ENCODE results near the gene GJB6. TPM values are rescaled to one million over a fixed set of nuclear protein-coding genes. Genes with fewer than 3 reads are reported as not detected.

GJB6 gene
- total RNA-seq, 1 experiment from 2014 or later: not detected

DNA sequence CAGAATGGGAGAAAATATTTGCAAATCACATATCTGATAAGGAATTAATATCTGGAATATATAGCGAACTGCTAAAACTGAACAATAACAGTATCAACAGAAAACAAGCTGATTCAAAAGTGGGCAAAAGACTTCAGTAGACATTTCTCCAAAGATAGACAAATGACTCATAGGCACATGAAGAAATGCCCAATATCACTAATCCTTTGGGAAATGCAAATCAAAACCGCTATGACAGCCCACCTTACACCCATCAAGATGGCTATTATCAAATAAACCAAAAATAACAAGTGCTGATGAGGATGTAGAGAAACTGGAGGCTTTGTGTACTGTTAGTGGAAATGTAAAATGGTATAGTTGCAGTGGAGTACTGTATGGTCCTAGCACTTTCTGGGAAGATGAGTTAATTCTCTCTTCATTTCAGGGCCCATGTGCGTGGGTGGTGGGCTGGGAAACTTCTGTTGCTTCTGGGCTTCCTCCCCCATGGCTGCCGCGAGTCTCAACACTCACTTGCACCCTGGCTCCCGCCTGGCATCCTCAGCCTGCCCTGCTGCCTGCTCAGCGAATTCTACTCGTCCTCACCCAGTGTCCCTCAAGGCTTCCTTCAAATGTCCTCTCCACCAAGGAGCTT is 58.9 kb downstream of the GJB6 start:
- no peak overlapping the region for H2AFZ ChIP-seq
- no peak for DNase-seq
- no peaks in the 10 kb centered on the region for H3K27me3 ChIP-seq (ENCODE audit: insufficient read depth, low read depth)
- H3K36me3 ChIP-seq (ENCODE audit: low read depth): no peaks in the 10 kb centered on the region
- no peak overlapping the region for H3K4me3 ChIP-seq
- no peaks in the 10 kb centered on the region for H3K9me2 ChIP-seq (ENCODE audit: insufficient read depth)
- H3K9me3 ChIP-seq (ENCODE audit: insufficient read depth, low read depth): no peaks in the 10 kb centered on the region
- TF ChIP-seq, protein P1, sequence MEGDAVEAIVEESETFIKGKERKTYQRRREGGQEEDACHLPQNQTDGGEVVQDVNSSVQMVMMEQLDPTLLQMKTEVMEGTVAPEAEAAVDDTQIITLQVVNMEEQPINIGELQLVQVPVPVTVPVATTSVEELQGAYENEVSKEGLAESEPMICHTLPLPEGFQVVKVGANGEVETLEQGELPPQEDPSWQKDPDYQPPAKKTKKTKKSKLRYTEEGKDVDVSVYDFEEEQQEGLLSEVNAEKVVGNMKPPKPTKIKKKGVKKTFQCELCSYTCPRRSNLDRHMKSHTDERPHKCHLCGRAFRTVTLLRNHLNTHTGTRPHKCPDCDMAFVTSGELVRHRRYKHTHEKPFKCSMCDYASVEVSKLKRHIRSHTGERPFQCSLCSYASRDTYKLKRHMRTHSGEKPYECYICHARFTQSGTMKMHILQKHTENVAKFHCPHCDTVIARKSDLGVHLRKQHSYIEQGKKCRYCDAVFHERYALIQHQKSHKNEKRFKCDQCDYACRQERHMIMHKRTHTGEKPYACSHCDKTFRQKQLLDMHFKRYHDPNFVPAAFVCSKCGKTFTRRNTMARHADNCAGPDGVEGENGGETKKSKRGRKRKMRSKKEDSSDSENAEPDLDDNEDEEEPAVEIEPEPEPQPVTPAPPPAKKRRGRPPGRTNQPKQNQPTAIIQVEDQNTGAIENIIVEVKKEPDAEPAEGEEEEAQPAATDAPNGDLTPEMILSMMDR (conservative IDR thresholded peaks at IDR 0.05): no peak
- TF ChIP-seq EZH2 (IDR thresholded peaks at IDR 0.05; ENCODE audit: low read depth): no peak
- no peak overlapping the region for H3K4me2 ChIP-seq
- no peak overlapping the region for H3K27ac ChIP-seq
- intact Hi-C loops (cut with micrococcal nuclease; ENCODE audit: unreplicated experiment): no loop called here
- no TSS peak for BruUV-seq (replicated peaks)
- POLR2A ChIA-PET (ENCODE audit: unreplicated experiment): no interaction called here
- CTCF ChIA-PET: no interaction called here
- H3F3A ChIP-seq (ENCODE audit: insufficient read depth, low read depth): peaks cover 17% of the 10 kb centered on the region; the same call in 1 of the 2 replicates
- H3K79me2 ChIP-seq (ENCODE audit: low read depth): no peaks in the 10 kb centered on the region
- H4K20me1 ChIP-seq (ENCODE audit: insufficient read depth): no peaks in the 10 kb centered on the region
- H3K4me1 ChIP-seq (replicated peaks; ENCODE audit: insufficient read depth): peaks cover 20% of the 10 kb centered on the region

Other genes starting within 250 kb of the GJB6 start
- 0.15 TPM in 1 of 2 replicates, not detected in the other for gene GJA3, start 71.3 kb downstream of the GJB6 start, total RNA-seq (2021)
- 4.2 and 5.5 TPM in 2 replicates for gene GJB2, start 39.4 kb downstream of the GJB6 start, total RNA-seq (2021)

Data from PC-9 (cell line).